HL-60 (cell line): Measurements from ENCODE around the gene SARS2.

Experiments used
- DNase-seq, 2 experiments: peaks; one replicate each; pipeline ENCODE4 v3.0.0-alpha.2; 2010 to 2020; ENCODE audit warnings: low read depth in 1 of 2, low spot score in 1 of 2
- H3K27ac ChIP-seq: fragments of 250-450 bp; sonication (Bioruptor Pico); replicated peaks from 2 replicates; pipeline ENCODE4 v1.5.1; 2020; ENCODE audit warnings: mild to moderate bottlenecking, moderate library complexity
- H3K27me3 ChIP-seq: fragments of 250-450 bp; sonication (Bioruptor Pico); 2 replicates; pipeline ENCODE4 v1.5.1; 2021; ENCODE audit warnings: mild to moderate bottlenecking, moderate library complexity; ENCODE audit not compliant: insufficient read depth, poor library complexity, severe bottlenecking
- H3K4me3 ChIP-seq: replicated peaks from 2 replicates; pipeline ENCODE4 v1.5.1; 2011; ENCODE audit warnings: mild to moderate bottlenecking, control low read depth, low read length; ENCODE audit not compliant: insufficient read depth
- GABPA ChIP-seq: IDR thresholded peaks from 2 replicates; pipeline ENCODE4 v1.6.1; 2012; ENCODE audit warnings: low read depth
- POLR2AphosphoS5 ChIP-seq: IDR thresholded peaks from 2 replicates; pipeline ENCODE4 v1.6.1; 2012; ENCODE audit warnings: low read depth
- SPI1 ChIP-seq: IDR thresholded peaks from 2 replicates; pipeline ENCODE4 v1.6.1; 2012; ENCODE audit warnings: low read depth, mild to moderate bottlenecking, borderline replicate concordance
- TF ChIP-seq, protein P1 (sequence below): IDR thresholded peaks from one replicate; pipeline ENCODE4 v1.5.1; 2011; ENCODE audit warnings: low read length, control low read depth, inconsistent platforms; ENCODE audit not compliant: insufficient read depth
- TF ChIP-seq, protein P2 (sequence below): IDR thresholded peaks from 2 replicates; pipeline ENCODE4 v1.6.1; 2012; ENCODE audit warnings: low read depth; ENCODE audit not compliant: insufficient replicate concordance

Gene SARS2

DNA sequence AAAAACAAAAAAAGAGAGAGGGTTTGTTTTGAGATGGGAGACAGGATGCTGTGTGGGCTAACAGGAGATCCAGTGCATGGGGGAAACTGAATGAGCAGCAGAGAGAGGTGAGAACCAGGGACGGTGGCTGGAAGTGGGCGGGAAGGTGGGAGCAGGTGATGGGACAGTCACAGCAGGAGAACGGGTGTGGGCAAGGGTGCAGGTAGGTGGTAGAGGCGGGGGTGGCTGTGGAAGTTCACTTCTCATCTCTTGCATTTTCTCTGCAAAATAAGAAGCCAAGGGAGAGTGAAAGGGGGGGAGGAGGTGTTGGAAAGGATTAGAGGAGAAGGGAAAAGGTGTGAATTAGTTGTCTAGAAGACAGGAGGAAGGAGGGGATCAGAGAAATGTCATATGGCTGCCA is 23.1 kb upstream of the SARS2 start:
- Histone ChIP-seq H3K27ac (no peak overlapping the region), H3K4me3 (no peak overlapping the region), H3K27me3 (peaks cover 24% of the 10 kb centered on the region)
- no peak for DNase-seq
- TF ChIP-seq SPI1, result no peak
- TF ChIP-seq GABPA, result no peak
- TF ChIP-seq POLR2AphosphoS5, result no peak
- TF ChIP-seq, protein P1, sequence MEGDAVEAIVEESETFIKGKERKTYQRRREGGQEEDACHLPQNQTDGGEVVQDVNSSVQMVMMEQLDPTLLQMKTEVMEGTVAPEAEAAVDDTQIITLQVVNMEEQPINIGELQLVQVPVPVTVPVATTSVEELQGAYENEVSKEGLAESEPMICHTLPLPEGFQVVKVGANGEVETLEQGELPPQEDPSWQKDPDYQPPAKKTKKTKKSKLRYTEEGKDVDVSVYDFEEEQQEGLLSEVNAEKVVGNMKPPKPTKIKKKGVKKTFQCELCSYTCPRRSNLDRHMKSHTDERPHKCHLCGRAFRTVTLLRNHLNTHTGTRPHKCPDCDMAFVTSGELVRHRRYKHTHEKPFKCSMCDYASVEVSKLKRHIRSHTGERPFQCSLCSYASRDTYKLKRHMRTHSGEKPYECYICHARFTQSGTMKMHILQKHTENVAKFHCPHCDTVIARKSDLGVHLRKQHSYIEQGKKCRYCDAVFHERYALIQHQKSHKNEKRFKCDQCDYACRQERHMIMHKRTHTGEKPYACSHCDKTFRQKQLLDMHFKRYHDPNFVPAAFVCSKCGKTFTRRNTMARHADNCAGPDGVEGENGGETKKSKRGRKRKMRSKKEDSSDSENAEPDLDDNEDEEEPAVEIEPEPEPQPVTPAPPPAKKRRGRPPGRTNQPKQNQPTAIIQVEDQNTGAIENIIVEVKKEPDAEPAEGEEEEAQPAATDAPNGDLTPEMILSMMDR, result no peak
- TF ChIP-seq, protein P2, sequence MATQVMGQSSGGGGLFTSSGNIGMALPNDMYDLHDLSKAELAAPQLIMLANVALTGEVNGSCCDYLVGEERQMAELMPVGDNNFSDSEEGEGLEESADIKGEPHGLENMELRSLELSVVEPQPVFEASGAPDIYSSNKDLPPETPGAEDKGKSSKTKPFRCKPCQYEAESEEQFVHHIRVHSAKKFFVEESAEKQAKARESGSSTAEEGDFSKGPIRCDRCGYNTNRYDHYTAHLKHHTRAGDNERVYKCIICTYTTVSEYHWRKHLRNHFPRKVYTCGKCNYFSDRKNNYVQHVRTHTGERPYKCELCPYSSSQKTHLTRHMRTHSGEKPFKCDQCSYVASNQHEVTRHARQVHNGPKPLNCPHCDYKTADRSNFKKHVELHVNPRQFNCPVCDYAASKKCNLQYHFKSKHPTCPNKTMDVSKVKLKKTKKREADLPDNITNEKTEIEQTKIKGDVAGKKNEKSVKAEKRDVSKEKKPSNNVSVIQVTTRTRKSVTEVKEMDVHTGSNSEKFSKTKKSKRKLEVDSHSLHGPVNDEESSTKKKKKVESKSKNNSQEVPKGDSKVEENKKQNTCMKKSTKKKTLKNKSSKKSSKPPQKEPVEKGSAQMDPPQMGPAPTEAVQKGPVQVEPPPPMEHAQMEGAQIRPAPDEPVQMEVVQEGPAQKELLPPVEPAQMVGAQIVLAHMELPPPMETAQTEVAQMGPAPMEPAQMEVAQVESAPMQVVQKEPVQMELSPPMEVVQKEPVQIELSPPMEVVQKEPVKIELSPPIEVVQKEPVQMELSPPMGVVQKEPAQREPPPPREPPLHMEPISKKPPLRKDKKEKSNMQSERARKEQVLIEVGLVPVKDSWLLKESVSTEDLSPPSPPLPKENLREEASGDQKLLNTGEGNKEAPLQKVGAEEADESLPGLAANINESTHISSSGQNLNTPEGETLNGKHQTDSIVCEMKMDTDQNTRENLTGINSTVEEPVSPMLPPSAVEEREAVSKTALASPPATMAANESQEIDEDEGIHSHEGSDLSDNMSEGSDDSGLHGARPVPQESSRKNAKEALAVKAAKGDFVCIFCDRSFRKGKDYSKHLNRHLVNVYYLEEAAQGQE, result no peak

DNA sequence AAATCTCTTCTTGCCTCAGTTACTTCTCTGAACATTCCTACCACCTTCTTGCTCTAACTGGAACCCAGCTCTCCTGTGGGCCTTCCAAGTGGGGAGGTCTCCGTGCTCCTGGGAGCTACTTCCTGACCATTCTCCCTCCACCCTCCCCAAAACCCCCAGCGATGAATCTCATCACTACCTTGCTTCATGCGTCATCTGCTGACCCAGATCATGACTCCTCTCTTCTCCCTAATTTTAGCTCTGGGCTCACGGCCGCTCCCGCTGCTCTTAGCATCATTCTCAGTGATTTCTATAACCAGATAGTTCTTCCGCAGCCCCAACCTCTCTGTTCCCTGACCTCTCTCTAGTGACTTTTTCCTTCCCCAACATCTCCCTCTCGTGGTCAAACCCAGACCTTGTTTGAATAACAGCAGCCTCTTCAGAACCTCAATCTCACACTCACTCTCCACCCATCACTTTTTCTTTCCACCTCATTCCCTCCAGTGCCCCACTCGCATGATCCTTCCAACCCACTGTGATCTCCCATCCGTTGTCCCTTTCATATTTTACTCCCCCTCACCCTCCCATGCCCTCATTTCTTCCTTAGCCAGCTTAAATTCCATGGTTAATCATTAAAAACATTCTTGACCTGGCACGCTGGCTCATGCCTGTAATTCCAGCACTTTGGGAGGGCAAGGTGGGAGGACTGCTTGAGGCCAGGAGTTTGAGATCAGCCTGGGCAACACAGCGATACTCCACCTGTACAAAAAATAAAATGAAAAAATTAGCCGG is 22.0 kb upstream of the SARS2 start:
- no peak for TF ChIP-seq GABPA
- TF ChIP-seq, protein P1, result peak; percentile 44
- H3K27me3 ChIP-seq, result peaks cover 25% of the 10 kb centered on the region
- no peak overlapping the region for H3K4me3 ChIP-seq
- DNase-seq, result peak in 1 of 2 experiments; percentile 62
- no peak overlapping the region for H3K27ac ChIP-seq

DNA sequence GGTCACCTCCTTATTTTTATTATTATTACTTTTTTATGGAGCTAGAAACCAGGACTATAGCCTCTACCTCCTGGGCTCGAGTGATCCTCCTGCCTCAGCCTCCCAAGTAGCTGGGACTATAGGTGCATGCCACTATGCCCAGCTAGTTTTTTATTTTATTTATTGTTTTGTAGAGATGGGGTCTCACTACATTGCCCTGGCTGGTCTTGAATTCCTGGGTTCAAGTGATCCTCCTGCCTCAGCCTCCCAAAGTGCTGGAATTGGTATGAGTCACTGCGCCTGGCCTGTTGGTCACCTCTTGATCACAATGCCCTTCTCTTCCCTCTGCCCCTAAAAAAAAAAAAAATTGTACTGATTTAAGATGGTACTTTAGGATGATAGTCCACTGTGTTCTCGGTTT is 20.6 kb upstream of the SARS2 start:
- Histone ChIP-seq H3K27ac (no peak overlapping the region), H3K27me3 (peaks cover 26% of the 10 kb centered on the region), H3K4me3 (no peak overlapping the region)
- TF ChIP-seq GABPA (no peak), POLR2AphosphoS5 (no peak), SPI1 (no peak)
- TF ChIP-seq, protein P2, result no peak
- TF ChIP-seq, protein P1, result no peak
- DNase-seq, result no peak
